ENCODE data around the gene SMAD3. TPM values are rescaled to one million over a fixed set of nuclear protein-coding genes. Genes with fewer than 3 reads are reported as not detected.
A peak's percentile ranks its signal among the peaks of the same experiment; 100 is the strongest.

SMAD3 gene
- total RNA-seq, 1 donor from 2014 or later, result 17.1 TPM

GRCh38 chr15:67080118-67080899 is 14.9 kb downstream of the SMAD3 start:
- DNase-seq (ENCODE audit: low spot score), result no peak

GRCh38 chr15:67080900-67081431 is 15.6 kb downstream of the SMAD3 start:
- ATAC-seq (peak; percentile 30), DNase-seq (ENCODE audit: low spot score) (no peak)

More at GRCh38 chr15:67080118-67080899, 14.9 kb downstream of the SMAD3 start:
- peak; percentile 19 for ATAC-seq

- ATAC-seq (peak; percentile 74), DNase-seq (ENCODE audit: low spot score) (no peak)
These were observed 16.7 kb downstream of the SMAD3 start for GRCh38 chr15:67082007-67082536.

- no peak for DNase-seq (ENCODE audit: low spot score)
- no peak for ATAC-seq
These were observed 17.8 kb downstream of the SMAD3 start for GRCh38 chr15:67083135-67083762.

- ATAC-seq (no peak), DNase-seq (ENCODE audit: low spot score) (no peak)
These were observed 19.2 kb downstream of the SMAD3 start for GRCh38 chr15:67084561-67084960.

GRCh38 chr15:67085237-67085817 is 19.9 kb downstream of the SMAD3 start:
- ATAC-seq (no peak), DNase-seq (ENCODE audit: low spot score) (no peak)

GRCh38 chr15:67085818-67086636 is 20.6 kb downstream of the SMAD3 start:
- DNase-seq (ENCODE audit: low spot score) (no peak), ATAC-seq (peak; percentile 31)

GRCh38 chr15:67086637-67086914 is 21.2 kb downstream of the SMAD3 start:
- DNase-seq (ENCODE audit: low spot score) (no peak), ATAC-seq (no peak)

GRCh38 chr15:67087507-67088172 is 22.2 kb downstream of the SMAD3 start:
- no peak for DNase-seq (ENCODE audit: low spot score)
- no peak for ATAC-seq

GRCh38 chr15:67089217-67090193 is 24.1 kb downstream of the SMAD3 start:
- ATAC-seq (no peak), DNase-seq (ENCODE audit: low spot score) (no peak)

GRCh38 chr15:67090297-67091070 is 25.1 kb downstream of the SMAD3 start:
- DNase-seq (ENCODE audit: low spot score) (no peak), ATAC-seq (no peak)

GRCh38 chr15:67091071-67091979 is 25.9 kb downstream of the SMAD3 start:
- DNase-seq (ENCODE audit: low spot score) (no peak), ATAC-seq (peak; percentile 52)

GRCh38 chr15:67091980-67092677 is 26.7 kb downstream of the SMAD3 start:
- no peak for DNase-seq (ENCODE audit: low spot score)
- no peak for ATAC-seq

GRCh38 chr15:67092752-67093503 is 27.5 kb downstream of the SMAD3 start:
- DNase-seq (ENCODE audit: low spot score), result no peak
- no peak for ATAC-seq

- no peak for DNase-seq (ENCODE audit: low spot score)
These were observed 28.1 kb downstream of the SMAD3 start for GRCh38 chr15:67093504-67093862.

More at GRCh38 chr15:67093504-67093862, 28.1 kb downstream of the SMAD3 start:
- ATAC-seq, result no peak
